HG02970 (cell line): ENCODE data around the gene SPRYD3.

Experiments used
- ATAC-seq: cut with Tn5 transposase; IDR thresholded peaks from one replicate; pipeline ENCODE4 v1.9.1; 2021; ENCODE audit warnings: mild to moderate bottlenecking, moderate library complexity, moderate number of reproducible peaks; ENCODE audit not compliant: unreplicated experiment, low FRiP score

The SPRYD3 gene

GRCh38 chr12:53086361-53086760 is 7.2 kb upstream of the SPRYD3 start:
- no peak for ATAC-seq

GRCh38 chr12:53082637-53083175 is 3.5 kb upstream of the SPRYD3 start:
- no peak for ATAC-seq

GRCh38 chr12:53078425-53079225 is 565 bp downstream of the SPRYD3 start:
- ATAC-seq: no peak

GRCh38 chr12:53077030-53077429 is 2.2 kb downstream of the SPRYD3 start:
- no peak for ATAC-seq

- ATAC-seq: no peak
Measured at GRCh38 chr12:53076461-53076860, 2.7 kb downstream of the SPRYD3 start.

- no peak for ATAC-seq
Measured at GRCh38 chr12:53074999-53075370, 4.2 kb downstream of the SPRYD3 start.

GRCh38 chr12:53074283-53074998 is 4.7 kb downstream of the SPRYD3 start:
- ATAC-seq: no peak

- no peak for ATAC-seq
Measured at GRCh38 chr12:53073881-53074280, 5.3 kb downstream of the SPRYD3 start.

GRCh38 chr12:53071591-53072551 is 7.3 kb downstream of the SPRYD3 start:
- no peak for ATAC-seq

GRCh38 chr12:53070877-53071492 is 8.2 kb downstream of the SPRYD3 start:
- no peak for ATAC-seq

- no peak for ATAC-seq
Measured at GRCh38 chr12:53069621-53070410, 9.4 kb downstream of the SPRYD3 start.

- no peak for ATAC-seq
Measured at GRCh38 chr12:53068811-53069585, 10.2 kb downstream of the SPRYD3 start.

- no peak for ATAC-seq
Measured at GRCh38 chr12:53067993-53068770, 11.0 kb downstream of the SPRYD3 start.

GRCh38 chr12:53067074-53067992 is 11.9 kb downstream of the SPRYD3 start:
- ATAC-seq: no peak

GRCh38 chr12:53065975-53066931 is 12.9 kb downstream of the SPRYD3 start:
- no peak for ATAC-seq

- no peak for ATAC-seq
Measured at GRCh38 chr12:53065470-53065869, 13.7 kb downstream of the SPRYD3 start.
